ENCODE results near the gene GBF1.

DNA sequence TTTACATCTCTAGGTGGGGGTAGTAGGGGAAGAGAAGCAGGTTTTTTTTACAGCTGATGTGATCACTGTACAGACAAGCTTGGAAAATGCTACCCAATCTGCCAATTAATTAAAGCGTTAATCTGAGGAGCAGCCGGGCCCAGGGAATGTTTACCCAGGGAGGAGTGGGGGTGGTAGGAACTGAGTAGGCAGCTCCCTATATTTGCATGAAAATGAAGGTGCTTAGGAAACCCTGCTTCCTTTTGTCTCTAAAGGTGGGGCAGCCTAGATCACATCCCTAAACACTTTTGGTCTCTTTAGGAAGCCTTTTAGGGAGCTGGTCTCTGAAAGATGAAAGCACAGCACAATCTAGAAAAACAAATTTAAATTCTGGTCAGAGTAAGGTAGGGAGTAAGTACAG lies 97.1 kb downstream of the GBF1 start:
- TF ChIP-seq POLR2A (IDR thresholded peaks at IDR 0.05) (no peak), POLR2AphosphoS5 (IDR thresholded peaks at IDR 0.05) (no peak)
- TF ChIP-seq, protein P1, sequence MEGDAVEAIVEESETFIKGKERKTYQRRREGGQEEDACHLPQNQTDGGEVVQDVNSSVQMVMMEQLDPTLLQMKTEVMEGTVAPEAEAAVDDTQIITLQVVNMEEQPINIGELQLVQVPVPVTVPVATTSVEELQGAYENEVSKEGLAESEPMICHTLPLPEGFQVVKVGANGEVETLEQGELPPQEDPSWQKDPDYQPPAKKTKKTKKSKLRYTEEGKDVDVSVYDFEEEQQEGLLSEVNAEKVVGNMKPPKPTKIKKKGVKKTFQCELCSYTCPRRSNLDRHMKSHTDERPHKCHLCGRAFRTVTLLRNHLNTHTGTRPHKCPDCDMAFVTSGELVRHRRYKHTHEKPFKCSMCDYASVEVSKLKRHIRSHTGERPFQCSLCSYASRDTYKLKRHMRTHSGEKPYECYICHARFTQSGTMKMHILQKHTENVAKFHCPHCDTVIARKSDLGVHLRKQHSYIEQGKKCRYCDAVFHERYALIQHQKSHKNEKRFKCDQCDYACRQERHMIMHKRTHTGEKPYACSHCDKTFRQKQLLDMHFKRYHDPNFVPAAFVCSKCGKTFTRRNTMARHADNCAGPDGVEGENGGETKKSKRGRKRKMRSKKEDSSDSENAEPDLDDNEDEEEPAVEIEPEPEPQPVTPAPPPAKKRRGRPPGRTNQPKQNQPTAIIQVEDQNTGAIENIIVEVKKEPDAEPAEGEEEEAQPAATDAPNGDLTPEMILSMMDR (IDR thresholded peaks at IDR 0.05), result no peak

Measured in stomach (tissue), 4 donors.